Common myeloid progenitor, CD34-positive (primary cell): ENCODE measurements around the gene METAP1D.

ENCODE experiments used
- CTCF ChIA-PET: fragments of 350-600 bp; sonication (Branson Sonifier 250); formaldehyde crosslinking; loops from one replicate; lab custom pipeline; 2021; ENCODE audit warnings: antibody characterized with exemption; lab: Charles Lee
- POLR2A ChIA-PET: fragments of 350-600 bp; sonication (Branson Sonifier 250); formaldehyde crosslinking; loops from one replicate; lab custom pipeline; 2021; ENCODE audit warnings: antibody characterized with exemption; lab: Charles Lee
- DNase-seq, 3 donors: peaks; one replicate each; pipeline versions ENCODE4 v3.0.0 to v3.0.0-alpha.2; 2013
- H3K27ac ChIP-seq, 2 experiments: 1 replicate in 1 of 2; 2 replicates in 1 of 2; pipeline ENCODE4 v1.7.0; 2013; ENCODE audit warnings: inconsistent platforms in 2 of 2, low read length in 2 of 2, mild to moderate bottlenecking in 2 of 2, low read depth in 1 of 2, moderate library complexity in 1 of 2; ENCODE audit not compliant: severe bottlenecking in 2 of 2, insufficient read depth in 1 of 2, poor library complexity in 1 of 2
- H3K27me3 ChIP-seq, 5 experiments: replicated peaks in 2 of 5; 1 replicate in 3 of 5; 2 replicates in 2 of 5; pipeline versions ENCODE4 v1.6.1 to v1.7.0; 2013; ENCODE audit warnings: low read length in 4 of 5, mild to moderate bottlenecking in 2 of 5, moderate library complexity in 2 of 5, inconsistent platforms in 1 of 5; ENCODE audit not compliant: insufficient read depth in 5 of 5, control insufficient read depth in 4 of 5
- H3K36me3 ChIP-seq, 4 experiments: 1 replicate in 2 of 4; 2 replicates in 2 of 4; pipeline versions ENCODE4 v1.6.1 to v1.7.0; 2013; ENCODE audit warnings: low read length in 3 of 4, control low read depth in 1 of 4, mild to moderate bottlenecking in 1 of 4; ENCODE audit not compliant: control insufficient read depth in 4 of 4, insufficient read depth in 4 of 4
- H3K4me1 ChIP-seq, 4 experiments: 1 replicate in 3 of 4; 2 replicates in 1 of 4; pipeline versions ENCODE4 v1.6.1 to v1.7.1; 2013; ENCODE audit warnings: low read length in 3 of 4, mild to moderate bottlenecking in 3 of 4, control low read depth in 1 of 4, inconsistent platforms in 1 of 4, moderate library complexity in 1 of 4; ENCODE audit not compliant: control insufficient read depth in 4 of 4, insufficient read depth in 4 of 4; ENCODE audit errors: control extremely low read depth in 1 of 4
- H3K4me3 ChIP-seq, 7 experiments: 1 replicate in 4 of 7; 2 replicates in 3 of 7; pipeline versions ENCODE4 v1.5.1 to v1.7.0; 2013; ENCODE audit warnings: mild to moderate bottlenecking in 7 of 7, low read length in 6 of 7, moderate library complexity in 6 of 7, inconsistent platforms in 2 of 7, low read depth in 2 of 7, control low read depth in 1 of 7; ENCODE audit not compliant: insufficient read depth in 4 of 7, control insufficient read depth in 1 of 7; ENCODE audit errors: extremely low read depth in 1 of 7
- H3K9me3 ChIP-seq, 5 experiments: 1 replicate in 4 of 5; 2 replicates in 1 of 5; pipeline versions ENCODE4 v1.6.1 to v1.7.1; 2013; ENCODE audit warnings: low read length in 4 of 5, mild to moderate bottlenecking in 2 of 5, inconsistent platforms in 1 of 5, low read depth in 1 of 5, moderate library complexity in 1 of 5; ENCODE audit not compliant: control insufficient read depth in 4 of 5, insufficient read depth in 2 of 5; ENCODE audit errors: control extremely low read depth in 1 of 5
- WGBS: methylation state at CpG from one replicate; pipeline ENCODE4 v1.1.5; 2013; ENCODE audit not compliant: insufficient coverage; 5-methylcytosine and 5-hydroxymethylcytosine counted together

The METAP1D gene

GRCh38 chr2:172120118-172120517, 120.4 kb downstream of the METAP1D start:
- peaks cover 0 to 5% (median 3%) of the 10 kb centered on the region in 5 experiments for H3K27me3 ChIP-seq
- DNase-seq: no peak
- H3K27ac ChIP-seq: no peak overlapping the region
- ChIA-PET CTCF (interaction anchor here (0.9 to 1.2 kb wide), 2 partner anchors 334 to 419 kb away, joined by 3 read pairs; no protein-coding TSS in a partner anchor), POLR2A (no interaction called here)
- no peaks in the 10 kb centered on the region for H3K9me3 ChIP-seq
- WGBS: no CpG with 5 or more reads among the region's 2 CpGs
- H3K4me3 ChIP-seq: no peak overlapping the region
- no peaks in the 10 kb centered on the region for H3K36me3 ChIP-seq
- H3K4me1 ChIP-seq: no peaks in the 10 kb centered on the region

DNA sequence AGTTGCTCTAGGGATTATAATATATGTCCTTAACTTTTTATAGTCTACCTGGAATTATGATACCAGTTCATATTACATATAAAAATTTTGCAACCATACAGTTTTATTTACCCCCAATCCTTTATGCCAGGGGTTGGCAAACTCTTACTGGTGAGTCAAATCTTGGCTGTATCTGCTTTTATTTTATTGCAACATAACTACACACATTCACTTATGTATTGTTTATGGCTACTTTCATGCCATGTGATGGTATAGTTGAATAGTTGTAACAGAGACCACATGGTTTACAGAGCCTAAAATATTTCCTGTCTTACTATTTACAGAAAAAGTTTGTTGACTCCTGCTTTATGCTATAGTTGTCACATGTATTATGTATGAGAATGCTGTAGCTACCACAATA, 128.7 kb downstream of the METAP1D start:
- Histone ChIP-seq H3K4me3 (no peak overlapping the region), H3K36me3 (no peaks in the 10 kb centered on the region), H3K9me3 (peaks cover 0 to 6% (median 0%) of the 10 kb centered on the region in 5 experiments), H3K27ac (no peak overlapping the region), H3K4me1 (no peaks in the 10 kb centered on the region), H3K27me3 (no peaks in the 10 kb centered on the region)
- ChIA-PET CTCF (interaction anchor here (0.7 to 2.6 kb wide), 9 partner anchors 10 to 338 kb away, joined by 3 to 12 read pairs (median 3); no protein-coding TSS in a partner anchor), POLR2A (no interaction called here)
- no peak for DNase-seq

- no peak for DNase-seq
- Histone ChIP-seq H3K27me3 (no peaks in the 10 kb centered on the region), H3K27ac (no peak overlapping the region), H3K9me3 (peaks cover 0 to 6% (median 0%) of the 10 kb centered on the region in 5 experiments), H3K4me3 (no peak overlapping the region), H3K36me3 (no peaks in the 10 kb centered on the region), H3K4me1 (no peaks in the 10 kb centered on the region)
- POLR2A ChIA-PET: interaction anchor here (0.6 kb wide), 1 partner anchor 30 kb away, joined by 3 read pairs; no protein-coding TSS in a partner anchor
- CTCF ChIA-PET: interaction anchor here (0.8 to 1.9 kb wide), 5 partner anchors 11 to 337 kb away, joined by 3 to 6 read pairs (median 4); no protein-coding TSS in a partner anchor
These were observed 129.7 kb downstream of the METAP1D start for GRCh38 chr2:172129404-172129803.
